ENCODE data around the gene MTAP. TPM values are rescaled to one million over a fixed set of nuclear protein-coding genes. Genes with fewer than 3 reads are reported as not detected.

MTAP gene
- total RNA-seq, 1 donor from 2014 or later: 56.1 TPM

DNA sequence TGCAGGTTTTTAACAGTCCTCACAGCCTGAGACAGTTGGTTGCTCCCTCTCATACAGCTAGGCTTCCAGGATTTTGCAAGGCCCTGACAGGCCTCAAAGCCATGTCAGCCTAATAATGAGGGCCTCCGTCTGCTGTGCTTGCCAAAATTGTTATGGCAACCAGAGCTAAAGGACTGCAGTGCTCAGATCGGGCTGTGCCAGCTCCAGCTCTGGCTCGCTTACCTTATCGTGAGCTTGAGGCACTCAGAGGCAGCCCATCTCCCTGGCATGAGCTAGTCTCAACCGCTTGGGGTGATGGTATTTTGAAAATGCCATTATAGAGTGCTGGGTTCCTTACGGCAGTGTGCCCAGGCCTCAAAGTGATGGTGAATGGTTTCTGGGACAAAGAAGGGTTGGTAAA is 8.4 kb downstream of the MTAP start:
- no peak overlapping the region for H3K4me3 Mint-ChIP-seq (ENCODE audit: unreplicated experiment)
- H3K9me3 Mint-ChIP-seq (ENCODE audit: unreplicated experiment): no peaks in the 10 kb centered on the region
- Histone ChIP-seq H3K27me3 (ENCODE audit: insufficient read depth, low read length) (no peaks in the 10 kb centered on the region), H3K27ac (ENCODE audit: low read depth, low read length) (no peak overlapping the region), H2AFZ (ENCODE audit: low read depth, low read length) (no peak overlapping the region), H3K36me3 (ENCODE audit: insufficient read depth, low read length) (peaks cover 27% of the 10 kb centered on the region), H3K9me3 (ENCODE audit: insufficient read depth, low read depth, low read length) (no peaks in the 10 kb centered on the region), H3K4me2 (ENCODE audit: low read length) (no peak overlapping the region), H3K4me3 (ENCODE audit: insufficient read depth, low read depth, low read length) (no peak overlapping the region), H3K4me1 (ENCODE audit: insufficient read depth, low read length) (peaks cover 30% of the 10 kb centered on the region), H3K9ac (ENCODE audit: low read length) (peak overlapping the region; percentile 50), H4K20me1 (ENCODE audit: insufficient read depth, low read length) (peaks cover 54% of the 10 kb centered on the region), H3K79me2 (ENCODE audit: insufficient read depth, low read length) (peaks cover 98% of the 10 kb centered on the region)
- peaks cover 25% of the 10 kb centered on the region for H3K4me1 Mint-ChIP-seq (ENCODE audit: low read depth, unreplicated experiment)
- no peak for TF ChIP-seq CTCF (IDR thresholded peaks at IDR 0.05; ENCODE audit: insufficient read depth, low read depth, low read length)
- TF ChIP-seq EZH2 (IDR thresholded peaks at IDR 0.05; ENCODE audit: insufficient read depth, low read length): no peak
- DNase-seq (ENCODE audit: low read depth): no peak
- H3K36me3 Mint-ChIP-seq (ENCODE audit: low read depth, unreplicated experiment): peaks cover 25% of the 10 kb centered on the region
- no peak for FAIRE-seq
- no peaks in the 10 kb centered on the region for H3K27me3 Mint-ChIP-seq (ENCODE audit: low read depth, unreplicated experiment)
- no peak overlapping the region for H3K27ac Mint-ChIP-seq (ENCODE audit: unreplicated experiment)

GRCh38 chr9:21811914-21812313 is 9.5 kb downstream of the MTAP start:
- Mint-ChIP-seq H3K4me1 (ENCODE audit: low read depth, unreplicated experiment) (peaks cover 21% of the 10 kb centered on the region), H3K27ac (ENCODE audit: unreplicated experiment) (peak overlapping the region; percentile 44)

More at GRCh38 chr9:21811914-21812313, 9.5 kb downstream of the MTAP start:
- FAIRE-seq: no peak
- no peaks in the 10 kb centered on the region for H3K27me3 ChIP-seq (ENCODE audit: insufficient read depth, low read length)
- no peak for DNase-seq (ENCODE audit: low read depth)
- Mint-ChIP-seq H3K9me3 (ENCODE audit: unreplicated experiment) (no peaks in the 10 kb centered on the region), H3K4me3 (ENCODE audit: unreplicated experiment) (peak overlapping the region; percentile 9), H3K27me3 (ENCODE audit: low read depth, unreplicated experiment) (no peaks in the 10 kb centered on the region), H3K36me3 (ENCODE audit: low read depth, unreplicated experiment) (peaks cover 29% of the 10 kb centered on the region)
- peak overlapping the region; percentile 71 for H3K27ac ChIP-seq (ENCODE audit: low read depth, low read length)
- H3K9me3 ChIP-seq (ENCODE audit: insufficient read depth, low read depth, low read length): no peaks in the 10 kb centered on the region
- H3K4me2 ChIP-seq (ENCODE audit: low read length): peak overlapping the region; percentile 40
- peaks cover 28% of the 10 kb centered on the region for H3K4me1 ChIP-seq (ENCODE audit: insufficient read depth, low read length)
- no peak for TF ChIP-seq EZH2 (IDR thresholded peaks at IDR 0.05; ENCODE audit: insufficient read depth, low read length)
- TF ChIP-seq CTCF (IDR thresholded peaks at IDR 0.05; ENCODE audit: insufficient read depth, low read depth, low read length): no peak
- H2AFZ ChIP-seq (ENCODE audit: low read depth, low read length): no peak overlapping the region
- peaks cover 34% of the 10 kb centered on the region for H3K36me3 ChIP-seq (ENCODE audit: insufficient read depth, low read length)
- peaks cover 46% of the 10 kb centered on the region for H4K20me1 ChIP-seq (ENCODE audit: insufficient read depth, low read length)
- H3K79me2 ChIP-seq (ENCODE audit: insufficient read depth, low read length): peaks cover 96% of the 10 kb centered on the region
- peak overlapping the region; percentile 50 for H3K9ac ChIP-seq (ENCODE audit: low read length)
- H3K4me3 ChIP-seq (ENCODE audit: insufficient read depth, low read depth, low read length): no peak overlapping the region
